ENCODE results near the gene TYROBP.
A peak's percentile ranks its signal among the peaks of the same experiment; 100 is the strongest.

Gene TYROBP

GRCh38 chr19:35932291-35932936 lies 24.3 kb upstream of the TYROBP start:
- H4K20me1 ChIP-seq (ENCODE audit: insufficient read depth, low read length), result no peaks in the 10 kb centered on the region
- H3K27ac ChIP-seq (ENCODE audit: low read depth, low read length, poor library complexity, severe bottlenecking), result no peak overlapping the region
- H3K4me2 ChIP-seq (ENCODE audit: low read length), result no peak overlapping the region
- H3K27me3 ChIP-seq (ENCODE audit: insufficient read depth, low read length), result peaks cover 5% of the 10 kb centered on the region; the same call in 1 of the 2 replicates
- no peak overlapping the region for H3K9ac ChIP-seq (ENCODE audit: low read length)
- peaks cover 28% of the 10 kb centered on the region for H3K4me1 ChIP-seq (ENCODE audit: insufficient read depth, low read length, severe bottlenecking)
- H3K79me2 ChIP-seq (ENCODE audit: insufficient read depth, low read length), result no peaks in the 10 kb centered on the region
- no peak overlapping the region for H3K4me3 ChIP-seq (ENCODE audit: low read depth, low read length, poor library complexity, severe bottlenecking)
- H3F3A ChIP-seq (ENCODE audit: insufficient read depth, low read length), result no peaks in the 10 kb centered on the region
- H3K9me3 ChIP-seq (ENCODE audit: low read length), result no peaks in the 10 kb centered on the region
- no peaks in the 10 kb centered on the region for H3K9me2 ChIP-seq (ENCODE audit: low read depth, low read length)
- H2AFZ ChIP-seq (ENCODE audit: low read length), result no peak overlapping the region
- H3K36me3 ChIP-seq (ENCODE audit: insufficient read depth, low read length), result no peaks in the 10 kb centered on the region
- no peak for TF ChIP-seq EZH2 (IDR thresholded peaks at IDR 0.05; ENCODE audit: borderline replicate concordance, low read length)
- TF ChIP-seq, protein P1, sequence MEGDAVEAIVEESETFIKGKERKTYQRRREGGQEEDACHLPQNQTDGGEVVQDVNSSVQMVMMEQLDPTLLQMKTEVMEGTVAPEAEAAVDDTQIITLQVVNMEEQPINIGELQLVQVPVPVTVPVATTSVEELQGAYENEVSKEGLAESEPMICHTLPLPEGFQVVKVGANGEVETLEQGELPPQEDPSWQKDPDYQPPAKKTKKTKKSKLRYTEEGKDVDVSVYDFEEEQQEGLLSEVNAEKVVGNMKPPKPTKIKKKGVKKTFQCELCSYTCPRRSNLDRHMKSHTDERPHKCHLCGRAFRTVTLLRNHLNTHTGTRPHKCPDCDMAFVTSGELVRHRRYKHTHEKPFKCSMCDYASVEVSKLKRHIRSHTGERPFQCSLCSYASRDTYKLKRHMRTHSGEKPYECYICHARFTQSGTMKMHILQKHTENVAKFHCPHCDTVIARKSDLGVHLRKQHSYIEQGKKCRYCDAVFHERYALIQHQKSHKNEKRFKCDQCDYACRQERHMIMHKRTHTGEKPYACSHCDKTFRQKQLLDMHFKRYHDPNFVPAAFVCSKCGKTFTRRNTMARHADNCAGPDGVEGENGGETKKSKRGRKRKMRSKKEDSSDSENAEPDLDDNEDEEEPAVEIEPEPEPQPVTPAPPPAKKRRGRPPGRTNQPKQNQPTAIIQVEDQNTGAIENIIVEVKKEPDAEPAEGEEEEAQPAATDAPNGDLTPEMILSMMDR (IDR thresholded peaks at IDR 0.05; ENCODE audit: low read length), result no peak

DNA sequence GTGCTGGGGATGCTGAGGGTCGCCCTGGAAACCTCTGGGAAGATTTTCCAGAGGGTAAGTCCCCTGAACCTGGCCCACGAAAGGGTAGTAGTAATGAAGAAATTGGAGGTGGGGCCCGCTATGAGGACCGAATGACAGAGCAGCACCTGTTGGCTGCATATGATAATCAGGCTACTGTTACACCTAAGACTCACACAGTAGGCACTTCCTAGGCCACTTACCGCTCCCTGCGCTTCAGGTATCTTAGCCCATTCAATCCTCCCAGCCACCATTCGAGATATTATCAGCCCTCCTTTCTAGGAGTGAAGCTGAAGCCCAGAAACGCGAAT lies 23.7 kb upstream of the TYROBP start:
- peak overlapping the region; percentile 22; the same call in 1 of the 2 replicates for H3K4me2 ChIP-seq (ENCODE audit: low read length)
- no peaks in the 10 kb centered on the region for H3K79me2 ChIP-seq (ENCODE audit: insufficient read depth, low read length)
- TF ChIP-seq, protein P1 (IDR thresholded peaks at IDR 0.05; ENCODE audit: low read length), result no peak; the same call in 1 of the 2 replicates
- no peak for TF ChIP-seq EZH2 (IDR thresholded peaks at IDR 0.05; ENCODE audit: borderline replicate concordance, low read length)
- H3K4me1 ChIP-seq (ENCODE audit: insufficient read depth, low read length, severe bottlenecking), result peaks cover 27% of the 10 kb centered on the region
- H3F3A ChIP-seq (ENCODE audit: insufficient read depth, low read length), result no peaks in the 10 kb centered on the region
- H3K27ac ChIP-seq (ENCODE audit: low read depth, low read length, poor library complexity, severe bottlenecking), result no peak overlapping the region
- H3K9me2 ChIP-seq (ENCODE audit: low read depth, low read length), result no peaks in the 10 kb centered on the region
- H3K36me3 ChIP-seq (ENCODE audit: insufficient read depth, low read length), result no peaks in the 10 kb centered on the region
- H3K9me3 ChIP-seq (ENCODE audit: low read length), result no peaks in the 10 kb centered on the region
- peaks cover 4% of the 10 kb centered on the region; the same call in 1 of the 2 replicates for H3K27me3 ChIP-seq (ENCODE audit: insufficient read depth, low read length)
- no peak overlapping the region for H2AFZ ChIP-seq (ENCODE audit: low read length)
- H3K4me3 ChIP-seq (ENCODE audit: low read depth, low read length, poor library complexity, severe bottlenecking), result no peak overlapping the region
- H4K20me1 ChIP-seq (ENCODE audit: insufficient read depth, low read length), result no peaks in the 10 kb centered on the region
- no peak overlapping the region for H3K9ac ChIP-seq (ENCODE audit: low read length)

GRCh38 chr19:35931161-35931873 lies 23.2 kb upstream of the TYROBP start:
- Histone ChIP-seq H3K4me2 (ENCODE audit: low read length) (peak overlapping the region; percentile 80), H3K4me3 (ENCODE audit: low read depth, low read length, poor library complexity, severe bottlenecking) (peak overlapping the region; percentile 53), H2AFZ (ENCODE audit: low read length) (peak overlapping the region; percentile 60; the same call in 1 of the 2 replicates), H3K79me2 (ENCODE audit: insufficient read depth, low read length) (no peaks in the 10 kb centered on the region), H3K36me3 (ENCODE audit: insufficient read depth, low read length) (no peaks in the 10 kb centered on the region), H3K4me1 (ENCODE audit: insufficient read depth, low read length, severe bottlenecking) (peaks cover 22% of the 10 kb centered on the region), H3K9ac (ENCODE audit: low read length) (peak overlapping the region; percentile 76), H4K20me1 (ENCODE audit: insufficient read depth, low read length) (no peaks in the 10 kb centered on the region), H3K9me2 (ENCODE audit: low read depth, low read length) (no peaks in the 10 kb centered on the region), H3F3A (ENCODE audit: insufficient read depth, low read length) (no peaks in the 10 kb centered on the region), H3K9me3 (ENCODE audit: low read length) (no peaks in the 10 kb centered on the region), H3K27me3 (ENCODE audit: insufficient read depth, low read length) (no peaks in the 10 kb centered on the region), H3K27ac (ENCODE audit: low read depth, low read length, poor library complexity, severe bottlenecking) (peak overlapping the region; percentile 14)
- TF ChIP-seq, protein P1 (IDR thresholded peaks at IDR 0.05; ENCODE audit: low read length), result peak; percentile 98
- no peak for TF ChIP-seq EZH2 (IDR thresholded peaks at IDR 0.05; ENCODE audit: borderline replicate concordance, low read length)

All from OCI-LY1 (cell line).